ENCODE results near the gene LENG8. TPM values are rescaled to one million over a fixed set of nuclear protein-coding genes. Genes with fewer than 3 reads are reported as not detected.

Gene LENG8
- 98.2 TPM for total RNA-seq

GRCh38 chr19:54448774-54449700 is at the start of gene LENG8:
LENG8 (plus strand) TSS chr19:54449199; CDS start chr19:54451345, 2,146 bp downstream.

DNA sequence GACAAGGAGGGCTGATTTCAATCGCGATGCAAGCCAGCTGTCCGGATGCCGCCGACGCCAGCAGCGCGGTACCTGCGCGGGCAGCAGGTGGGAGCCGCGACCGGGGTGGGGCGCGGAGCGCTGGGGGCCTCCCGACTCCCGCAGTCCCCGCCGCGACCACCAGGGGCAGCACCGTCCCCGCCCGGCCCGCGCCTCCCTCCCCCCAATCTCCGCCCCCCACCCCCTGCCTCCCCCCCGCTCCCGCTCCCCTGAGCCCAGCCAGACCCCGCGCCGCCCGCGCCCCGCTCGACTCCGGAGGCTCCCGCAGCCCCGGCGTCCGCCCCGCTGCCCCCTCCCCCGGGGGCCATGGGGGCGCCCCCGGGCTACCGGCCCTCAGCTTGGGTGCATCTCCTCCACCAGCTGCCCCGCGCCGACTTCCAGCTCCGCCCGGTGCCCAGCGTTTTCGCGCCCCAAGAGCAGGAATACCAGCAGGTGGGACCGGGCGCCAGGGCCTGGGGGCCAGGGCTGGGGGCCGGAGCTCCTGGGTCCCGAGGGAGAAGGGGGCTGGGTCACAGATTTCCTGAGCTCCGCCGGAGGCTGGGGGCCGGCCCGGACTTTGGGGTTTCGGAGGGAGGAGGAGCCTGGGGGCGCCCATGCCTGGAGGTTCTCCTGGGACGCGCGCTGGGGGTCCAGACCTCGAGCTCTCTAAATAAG is 33.6 kb upstream of the LENG8 start, which contains the start of gene TTYH1:
Gene TTYH1, plus strand, starts transcription at position 257 of the 693 bp plus-strand sequence. Its CDS starts 89 bp downstream, at position 346.

GRCh38 chr19:54463531-54464043 is 14.6 kb downstream of the LENG8 start, which contains the start of gene LENG9:
LENG9 (minus strand) TSS chr19:54463778; CDS start chr19:54463526, 252 bp downstream.

DNA sequence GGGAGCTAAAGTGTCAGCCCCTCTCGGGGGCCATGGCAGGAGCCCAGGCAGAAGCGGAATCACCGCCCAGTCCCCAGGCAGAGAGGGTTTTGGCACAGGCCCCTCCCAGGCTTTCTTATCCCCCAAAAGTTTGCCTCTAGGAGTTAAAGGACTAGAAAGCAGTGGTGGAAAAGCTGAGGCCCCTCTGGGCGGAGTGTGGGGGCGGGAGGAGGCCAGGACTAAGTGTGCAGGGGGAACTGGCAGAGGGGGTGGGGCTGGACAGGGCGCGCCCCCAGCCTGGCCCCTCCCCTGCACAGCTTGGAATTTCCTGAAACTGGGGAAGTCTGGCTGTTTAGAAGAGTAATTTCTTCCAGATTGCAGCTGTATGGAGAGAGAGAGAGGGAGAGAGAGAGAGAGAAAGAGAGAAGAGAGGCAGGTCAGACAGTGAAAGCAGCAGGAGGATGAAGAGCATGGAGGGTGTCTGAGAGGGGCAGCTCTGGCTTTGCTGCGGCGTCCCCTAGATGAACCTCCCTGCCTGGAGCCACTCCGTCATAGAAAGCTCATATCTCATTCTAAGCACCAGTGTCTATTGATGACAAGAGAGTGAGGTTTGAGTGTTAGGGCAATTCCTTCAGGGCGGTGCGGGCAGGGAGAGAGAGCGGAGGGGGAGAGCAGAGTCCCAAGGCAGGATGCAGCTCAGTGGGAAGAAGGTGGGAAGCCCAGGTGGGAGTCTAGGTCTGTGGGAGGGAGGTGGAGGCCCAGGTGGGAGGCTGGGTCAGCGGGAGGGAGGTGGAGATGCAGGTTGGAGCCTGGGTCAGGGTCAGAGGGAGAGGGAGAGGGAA is 24.3 kb downstream of the LENG8 start, which contains the start of gene CDC42EP5:
Gene CDC42EP5, minus strand, starts transcription at position 226 of the 821 bp plus-strand sequence. CDS start 7,749 bp downstream, outside the sequence.

DNA sequence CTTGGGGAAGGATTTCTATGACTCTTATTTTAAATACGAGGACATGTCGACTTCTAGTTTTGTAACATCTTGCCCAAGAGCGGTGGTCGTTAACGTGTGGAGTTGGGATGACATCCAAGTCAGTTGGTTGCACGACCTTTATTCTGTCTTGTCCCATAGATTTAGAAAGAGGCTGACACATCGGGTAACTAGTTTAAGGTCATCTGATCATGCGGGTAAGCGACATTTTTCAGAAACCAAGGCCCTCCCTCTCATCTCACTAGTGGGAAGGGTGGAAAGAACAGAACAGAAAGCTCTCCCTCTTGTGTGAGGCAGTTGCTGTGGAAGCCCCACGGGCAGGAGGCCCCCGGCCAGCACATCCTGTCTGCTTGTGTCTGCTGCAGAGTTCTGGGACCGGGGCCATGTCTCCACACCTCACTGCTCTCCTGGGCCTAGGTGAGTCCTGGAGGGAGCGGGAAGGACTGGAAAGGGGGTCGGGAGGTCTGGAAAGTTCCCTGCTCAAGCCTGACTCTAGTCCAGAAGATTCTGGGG is 53.6 kb downstream of the LENG8 start, which contains the start of gene LAIR2:
Gene LAIR2, plus strand, starts transcription at position 314 of the 531 bp plus-strand sequence. Its CDS starts 88 bp downstream, at position 402.

Small RNAs within 50 kb of the gene (small RNA-seq; reads per million reads assigned to genes)
- not detected for gene AC245884.3 (ENCODE audit: low replicate concordance)

Other genes starting within 250 kb of the LENG8 start
- gene RPS9, start 248.3 kb upstream of the LENG8 start, total RNA-seq: 2,181 TPM
- 18.0 TPM for gene LILRB3, start 226.2 kb upstream of the LENG8 start, total RNA-seq
- gene LILRA6, start 206.4 kb upstream of the LENG8 start, total RNA-seq: 3.3 TPM
- gene LILRB5, start 191.9 kb upstream of the LENG8 start, total RNA-seq: 4.0 TPM
- gene LILRB2, start 168.1 kb upstream of the LENG8 start, total RNA-seq: 4.2 TPM
- 6.1 TPM for gene LILRA5, start 136.0 kb upstream of the LENG8 start, total RNA-seq
- 0.82 TPM for gene LILRA4, start 110.0 kb upstream of the LENG8 start, total RNA-seq
- gene LAIR1, start 84.3 kb upstream of the LENG8 start, total RNA-seq: 13.8 TPM
- gene TTYH1, start 33.7 kb upstream of the LENG8 start, total RNA-seq: 3.2 TPM
- 2.9 TPM for gene LENG9, start 14.6 kb downstream of the LENG8 start, total RNA-seq
- 35.3 TPM for gene CDC42EP5, start 24.1 kb downstream of the LENG8 start, total RNA-seq
- gene LAIR2, start 53.6 kb downstream of the LENG8 start, total RNA-seq: not detected
- gene LILRA2, start 124.6 kb downstream of the LENG8 start, total RNA-seq: 1.1 TPM
- 1.1 TPM for gene LILRA1, start 144.4 kb downstream of the LENG8 start, total RNA-seq
- gene LILRB1, start 181.3 kb downstream of the LENG8 start, total RNA-seq: 3.4 TPM
- gene LILRB4, start 213.8 kb downstream of the LENG8 start, total RNA-seq: 2.9 TPM